HG03066 (cell line): ENCODE results near the gene TTLL5.

Experiments used
- ATAC-seq: cut with Tn5 transposase; IDR thresholded peaks from one replicate; pipeline ENCODE4 v1.9.1; 2021; ENCODE audit warnings: low read depth; ENCODE audit not compliant: unreplicated experiment

TTLL5 gene, protein sequence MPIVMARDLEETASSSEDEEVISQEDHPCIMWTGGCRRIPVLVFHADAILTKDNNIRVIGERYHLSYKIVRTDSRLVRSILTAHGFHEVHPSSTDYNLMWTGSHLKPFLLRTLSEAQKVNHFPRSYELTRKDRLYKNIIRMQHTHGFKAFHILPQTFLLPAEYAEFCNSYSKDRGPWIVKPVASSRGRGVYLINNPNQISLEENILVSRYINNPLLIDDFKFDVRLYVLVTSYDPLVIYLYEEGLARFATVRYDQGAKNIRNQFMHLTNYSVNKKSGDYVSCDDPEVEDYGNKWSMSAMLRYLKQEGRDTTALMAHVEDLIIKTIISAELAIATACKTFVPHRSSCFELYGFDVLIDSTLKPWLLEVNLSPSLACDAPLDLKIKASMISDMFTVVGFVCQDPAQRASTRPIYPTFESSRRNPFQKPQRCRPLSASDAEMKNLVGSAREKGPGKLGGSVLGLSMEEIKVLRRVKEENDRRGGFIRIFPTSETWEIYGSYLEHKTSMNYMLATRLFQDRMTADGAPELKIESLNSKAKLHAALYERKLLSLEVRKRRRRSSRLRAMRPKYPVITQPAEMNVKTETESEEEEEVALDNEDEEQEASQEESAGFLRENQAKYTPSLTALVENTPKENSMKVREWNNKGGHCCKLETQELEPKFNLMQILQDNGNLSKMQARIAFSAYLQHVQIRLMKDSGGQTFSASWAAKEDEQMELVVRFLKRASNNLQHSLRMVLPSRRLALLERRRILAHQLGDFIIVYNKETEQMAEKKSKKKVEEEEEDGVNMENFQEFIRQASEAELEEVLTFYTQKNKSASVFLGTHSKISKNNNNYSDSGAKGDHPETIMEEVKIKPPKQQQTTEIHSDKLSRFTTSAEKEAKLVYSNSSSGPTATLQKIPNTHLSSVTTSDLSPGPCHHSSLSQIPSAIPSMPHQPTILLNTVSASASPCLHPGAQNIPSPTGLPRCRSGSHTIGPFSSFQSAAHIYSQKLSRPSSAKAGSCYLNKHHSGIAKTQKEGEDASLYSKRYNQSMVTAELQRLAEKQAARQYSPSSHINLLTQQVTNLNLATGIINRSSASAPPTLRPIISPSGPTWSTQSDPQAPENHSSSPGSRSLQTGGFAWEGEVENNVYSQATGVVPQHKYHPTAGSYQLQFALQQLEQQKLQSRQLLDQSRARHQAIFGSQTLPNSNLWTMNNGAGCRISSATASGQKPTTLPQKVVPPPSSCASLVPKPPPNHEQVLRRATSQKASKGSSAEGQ (N-terminal part only)

DNA sequence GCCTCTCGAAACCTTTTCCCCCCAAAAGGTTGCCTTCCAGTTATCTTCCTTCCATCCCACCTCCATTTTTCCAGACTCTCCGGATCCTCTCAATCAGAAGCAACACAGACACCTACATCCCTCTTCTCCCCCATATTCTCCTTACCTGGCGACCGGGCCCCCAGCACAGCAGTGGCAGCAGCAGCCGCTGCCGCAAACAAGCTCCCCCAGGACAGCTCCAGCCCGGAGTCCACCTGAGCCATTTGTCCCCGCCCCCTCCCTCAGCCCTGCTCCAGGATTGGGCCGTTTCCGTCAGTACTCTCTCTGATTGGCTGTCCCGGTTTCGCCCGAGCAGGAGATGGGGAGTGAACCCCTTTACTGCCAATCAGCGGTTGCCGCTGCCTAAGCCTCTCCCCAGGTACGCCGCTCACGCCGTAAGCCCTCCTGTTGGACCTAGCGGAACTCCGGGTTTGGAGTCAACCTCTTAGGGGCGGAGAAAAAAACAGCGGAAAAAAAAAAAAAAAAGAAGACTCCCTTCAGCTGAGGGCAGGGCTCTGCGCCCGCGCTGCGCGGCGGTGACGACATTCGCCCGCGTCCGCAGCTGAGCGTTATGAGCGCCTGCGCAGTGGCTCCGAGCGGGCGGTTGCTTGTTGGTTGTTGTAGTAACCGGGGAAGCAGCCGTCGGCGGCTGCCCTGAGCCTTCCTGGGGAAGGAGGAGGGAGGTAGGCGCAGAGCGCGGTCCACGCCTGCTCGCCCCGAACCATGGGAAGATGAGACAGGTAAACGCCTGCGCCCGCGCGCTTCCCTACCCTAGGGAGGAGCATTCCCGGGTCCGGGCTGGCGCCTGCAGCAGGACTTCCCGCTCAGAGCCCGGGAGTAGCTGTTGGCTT, at the start of gene TTLL5, which contains the start of gene ERG28:
TTLL5 (plus strand) TSS at position 617 of the 869 bp plus-strand sequence. CDS start 1,904 bp downstream, outside the sequence.
ERG28 (minus strand) TSS at position 247 of the 869 bp plus-strand sequence. CDS start 3,374 bp downstream, outside the sequence.
- peak; percentile 97 for ATAC-seq

DNA sequence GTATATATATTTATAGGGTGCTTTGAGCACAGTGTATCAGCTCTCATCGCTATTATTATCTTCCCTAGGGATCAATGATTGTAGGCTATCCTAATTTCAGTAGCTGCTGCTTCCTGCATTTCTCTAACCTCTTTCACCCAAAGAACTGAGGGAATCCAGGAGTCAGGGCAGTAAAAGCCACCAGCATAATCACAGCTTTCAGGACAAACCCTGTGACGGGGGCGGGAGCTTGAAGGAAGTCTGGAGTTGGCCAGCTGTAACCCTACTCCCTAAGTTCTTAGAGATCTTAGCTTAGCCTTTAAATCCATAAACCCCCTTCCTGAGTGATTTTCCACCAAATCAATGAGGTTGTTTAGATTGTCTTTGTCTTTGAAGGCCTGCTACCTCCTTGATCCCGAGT, 48.9 kb upstream of the TTLL5 start:
- ATAC-seq, result no peak

DNA sequence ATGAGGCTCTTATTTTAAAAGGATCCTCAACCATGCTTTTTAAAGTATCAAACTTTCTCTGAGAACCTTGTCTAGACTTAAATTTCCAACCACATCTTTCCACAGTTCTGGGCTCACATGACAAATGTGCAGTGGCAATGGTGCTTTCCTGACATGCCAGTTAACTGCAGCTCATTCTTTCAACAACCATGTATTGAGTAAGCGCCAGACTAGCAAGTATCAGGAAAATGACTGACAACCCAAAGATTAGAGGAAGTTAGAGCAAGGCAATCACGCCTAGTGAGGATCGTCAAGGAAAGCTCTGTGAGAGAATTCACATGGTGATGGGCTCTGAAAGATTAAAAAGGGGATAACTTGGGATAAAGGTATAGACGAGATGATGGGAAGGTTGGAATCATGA, 46.9 kb upstream of the TTLL5 start:
- no peak for ATAC-seq

GRCh38 chr14:75615200-75615599, 45.8 kb upstream of the TTLL5 start:
- no peak for ATAC-seq

GRCh38 chr14:75619548-75619947, 41.5 kb upstream of the TTLL5 start:
- ATAC-seq, result no peak

DNA sequence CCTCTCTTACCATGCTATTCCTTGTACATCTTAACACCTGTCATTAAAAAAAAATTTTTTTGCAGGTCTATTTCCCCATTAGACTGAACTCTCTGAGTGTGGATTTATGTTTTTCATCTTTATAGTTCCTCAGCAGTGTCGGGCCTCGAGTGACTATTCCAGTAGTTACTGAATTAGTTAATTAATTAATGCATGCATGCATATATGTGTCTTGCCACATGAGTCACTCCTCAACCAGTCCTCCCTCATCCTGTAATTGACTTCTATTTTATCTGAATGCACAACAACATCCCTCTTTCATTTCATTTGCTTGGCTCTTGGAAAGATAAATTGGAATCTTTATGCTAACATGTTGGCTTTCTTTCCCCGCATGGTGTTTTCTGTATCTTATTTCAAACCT, 36.0 kb upstream of the TTLL5 start:
- no peak for ATAC-seq

- ATAC-seq, result no peak
Observed at GRCh38 chr14:75626396-75626795, 34.6 kb upstream of the TTLL5 start.

DNA sequence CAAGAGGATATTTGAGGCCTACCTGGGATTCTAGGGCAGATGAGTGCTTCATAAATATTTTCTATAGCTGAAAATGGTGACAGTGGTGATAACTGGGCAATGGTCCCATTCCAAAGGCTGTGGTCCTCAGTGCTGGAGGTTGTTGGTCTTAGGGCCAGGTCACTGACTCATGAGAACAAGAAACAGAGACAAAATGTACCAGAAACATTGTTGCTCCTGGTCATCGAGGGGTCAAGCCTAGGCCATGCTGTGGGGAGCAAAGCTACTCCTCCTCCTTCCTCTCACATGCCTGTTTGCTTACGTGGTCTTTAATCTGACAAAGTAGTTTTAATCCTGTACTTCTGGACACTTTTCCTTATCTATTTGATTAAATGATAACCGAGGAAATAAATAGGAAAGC, 34.2 kb upstream of the TTLL5 start:
- ATAC-seq, result no peak

DNA sequence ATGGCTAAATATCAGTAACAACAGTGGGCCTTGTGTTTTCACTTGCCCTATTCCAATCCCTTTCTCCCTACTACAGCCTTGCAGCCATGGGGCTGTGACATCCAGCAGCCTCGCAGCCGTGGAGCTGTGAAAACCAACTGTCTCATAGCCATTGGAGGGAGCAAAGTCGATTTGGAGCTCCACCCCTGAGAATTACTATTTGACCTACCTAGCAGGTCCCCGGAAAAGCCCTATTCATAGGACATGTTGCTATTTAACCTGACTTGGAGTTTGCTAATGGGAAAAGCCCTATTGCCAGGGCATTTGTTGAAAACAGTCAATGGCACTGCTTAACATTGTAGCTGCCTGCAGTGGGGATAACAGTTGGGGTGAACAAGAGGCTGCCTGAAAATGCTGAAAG, 33.6 kb upstream of the TTLL5 start:
- no peak for ATAC-seq

DNA sequence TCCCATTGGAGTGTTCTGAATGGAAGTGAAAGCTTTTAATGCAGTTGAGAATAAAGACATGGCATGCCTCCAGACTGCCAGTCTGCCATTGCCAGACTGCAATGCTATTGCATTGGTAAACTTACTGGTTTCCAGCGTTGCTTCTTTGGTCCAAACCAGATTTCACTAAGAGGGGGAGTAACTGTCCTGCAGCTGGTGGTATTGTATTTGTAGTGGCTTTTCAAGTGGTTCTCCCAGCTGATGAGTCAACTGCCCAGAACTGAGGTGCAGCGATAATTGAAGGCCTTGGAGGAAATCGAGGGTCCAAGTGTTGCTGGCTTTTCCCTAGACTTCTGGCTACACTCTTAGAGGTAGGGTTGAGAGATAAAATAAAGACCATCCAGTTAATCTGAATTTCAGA, 32.2 kb upstream of the TTLL5 start:
- ATAC-seq, result no peak

DNA sequence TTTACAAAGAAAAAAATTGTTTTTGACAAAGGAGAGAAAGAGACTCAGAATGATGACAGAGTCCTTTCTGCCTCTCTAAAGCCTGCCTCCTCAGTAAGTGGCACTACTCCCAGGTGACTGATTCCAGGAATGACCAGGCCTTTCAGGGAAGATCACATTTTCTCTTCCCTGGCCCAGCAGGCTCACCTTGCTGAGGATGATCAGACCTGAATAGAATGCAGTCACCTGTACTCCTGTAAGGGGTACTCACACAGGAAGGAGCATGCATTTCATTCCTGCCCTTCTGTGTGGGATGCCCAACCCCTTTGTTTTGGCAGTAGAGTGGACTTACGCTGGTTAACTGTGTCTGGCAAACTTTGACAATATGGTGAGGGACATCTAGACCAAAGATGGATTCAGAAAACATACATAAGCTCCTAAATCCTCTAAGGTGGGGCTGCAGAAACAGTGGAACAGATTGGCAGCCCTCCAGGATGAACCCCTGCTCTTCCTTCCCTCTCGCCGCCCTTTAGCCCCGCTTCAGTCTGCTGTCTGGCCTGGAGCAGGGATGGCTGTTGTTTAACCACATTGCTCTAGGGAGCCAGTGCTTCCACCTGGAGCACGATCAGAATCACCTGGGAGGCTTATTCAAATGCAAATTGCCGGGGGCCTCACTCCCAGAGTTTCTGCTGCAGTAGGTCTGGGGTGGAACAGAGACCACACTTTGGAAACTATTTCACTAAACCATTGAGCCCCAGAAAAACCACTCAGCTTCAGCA, 30.2 kb upstream of the TTLL5 start:
- ATAC-seq, result no peak

GRCh38 chr14:75631453-75631831, 29.6 kb upstream of the TTLL5 start:
- no peak for ATAC-seq

DNA sequence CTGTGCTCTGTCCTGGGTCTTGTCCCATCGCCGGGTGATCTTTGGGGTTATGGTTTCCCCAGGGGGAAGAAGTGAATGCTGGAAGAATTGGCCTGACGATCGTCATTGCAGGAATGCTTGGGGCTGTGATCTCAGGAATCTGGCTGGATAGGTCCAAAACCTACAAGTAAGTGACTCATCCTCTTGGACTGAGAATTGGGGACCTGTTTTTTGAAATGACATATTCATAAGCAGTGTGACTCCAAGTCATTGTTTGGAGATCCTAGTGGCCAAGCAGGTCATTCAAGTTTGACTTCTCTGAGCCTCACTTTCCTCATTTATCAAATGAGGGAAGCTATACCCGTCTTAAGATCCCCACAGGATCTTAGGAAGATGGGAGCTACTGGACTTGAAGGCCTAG, 26.2 kb upstream of the TTLL5 start:
- no peak for ATAC-seq

DNA sequence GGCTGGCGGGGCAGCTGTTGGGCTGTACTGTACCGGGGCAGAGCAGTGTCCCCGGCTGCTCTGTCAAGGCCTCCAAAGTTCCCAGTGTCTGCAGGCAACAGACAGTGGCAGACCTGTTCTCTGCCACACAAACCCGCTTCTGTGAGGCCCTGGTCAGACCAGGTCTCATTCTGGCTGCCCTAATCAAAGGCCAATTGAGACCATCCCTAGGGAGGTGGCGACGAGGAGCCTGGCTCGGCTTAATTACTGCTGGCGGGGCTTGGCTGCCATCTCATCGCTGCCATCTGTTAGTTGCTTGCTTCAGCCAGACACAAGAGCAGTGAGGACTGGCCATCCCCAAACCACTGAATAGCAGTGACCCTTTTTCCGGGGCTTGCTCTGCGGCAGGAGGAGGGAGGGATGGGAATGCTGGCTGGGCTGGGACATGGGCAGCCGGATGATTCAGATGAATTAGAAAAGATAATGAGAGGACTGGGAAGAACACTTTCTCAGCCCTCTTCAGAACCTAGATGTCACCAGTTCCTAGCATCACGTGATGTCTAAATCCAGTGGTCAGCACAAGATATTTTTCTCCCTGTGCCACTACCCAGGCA, 24.9 kb upstream of the TTLL5 start:
- no peak for ATAC-seq

GRCh38 chr14:75640876-75641275, 20.2 kb upstream of the TTLL5 start:
- ATAC-seq, result no peak

- ATAC-seq, result no peak
Observed at GRCh38 chr14:75643985-75644384, 17.1 kb upstream of the TTLL5 start.

DNA sequence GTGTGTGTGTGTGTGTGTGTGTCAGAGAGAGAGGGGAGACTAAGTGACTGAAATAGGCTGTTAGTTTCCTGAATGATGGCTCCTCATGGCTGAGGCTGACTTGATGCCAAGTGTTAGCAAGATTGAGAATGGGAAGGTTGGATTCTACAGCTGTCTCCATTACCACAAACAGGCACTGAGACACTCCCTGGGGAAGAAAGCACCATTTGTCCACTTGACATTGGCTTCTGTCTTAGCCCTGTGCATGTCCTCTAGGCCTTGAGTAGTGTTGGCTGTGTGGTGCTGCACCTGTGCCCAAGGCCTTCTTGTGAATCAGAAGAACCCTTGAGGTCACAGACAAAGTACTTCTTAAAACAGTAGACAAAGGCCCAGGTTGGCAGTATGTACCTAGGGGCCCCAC, 16.0 kb upstream of the TTLL5 start:
- no peak for ATAC-seq

DNA sequence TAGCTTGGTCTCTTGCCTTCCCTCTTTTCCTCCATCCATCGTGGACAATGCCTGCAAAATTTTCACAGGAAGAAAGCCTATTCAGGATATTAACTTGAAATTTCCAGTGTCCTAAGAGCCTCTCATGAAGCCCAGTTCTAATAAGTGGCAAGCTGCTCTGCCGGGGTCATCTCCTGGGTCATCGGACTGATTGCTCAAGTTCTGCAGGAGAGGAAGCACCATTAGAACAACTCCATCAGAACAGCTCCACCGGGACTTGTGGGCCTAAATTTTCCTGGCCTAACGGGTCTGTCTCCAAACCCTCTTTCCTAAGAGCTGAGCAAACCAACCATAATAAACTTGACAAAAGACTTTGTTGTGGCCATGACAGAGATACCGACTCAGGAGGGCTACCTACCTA, 14.3 kb upstream of the TTLL5 start:
- no peak for ATAC-seq

DNA sequence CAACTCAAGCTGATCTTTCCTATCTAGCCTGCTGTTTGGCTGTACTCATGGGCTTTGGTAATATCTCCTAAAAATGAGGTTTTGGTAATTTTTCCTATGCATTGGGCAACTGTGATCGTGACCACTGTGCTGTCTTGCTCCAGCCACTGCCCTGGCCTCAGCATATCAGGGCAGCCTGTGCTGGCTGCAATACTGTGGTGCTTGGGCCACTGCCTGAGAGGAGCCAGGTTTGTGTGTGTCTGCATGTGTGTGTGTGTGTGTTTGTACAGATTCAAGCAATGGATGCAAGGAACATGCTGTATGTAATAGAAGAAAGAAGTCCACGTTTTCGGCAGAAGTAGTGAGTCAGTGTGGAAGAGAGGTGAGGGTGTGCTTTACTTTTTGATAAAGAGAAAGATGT, 13.4 kb upstream of the TTLL5 start:
- ATAC-seq, result no peak
